Keratinocyte (primary cell): ENCODE measurements around the gene ANXA3.

ENCODE experiments used
- EZH2 ChIP-seq: IDR thresholded peaks from one replicate; pipeline ENCODE4 v1.6.1; 2012; ENCODE audit warnings: inconsistent platforms, mild to moderate bottlenecking, low read length, moderate library complexity
- TF ChIP-seq, protein P1 (sequence below), 3 experiments: IDR thresholded peaks in 1 of 3; conservative IDR thresholded peaks in 1 of 3; optimal IDR thresholded peaks in 1 of 3; 2 replicates in 2 of 3; 3 replicates in 1 of 3; pipeline versions ENCODE3 to v1.5.1; 2011; ENCODE audit warnings: low read length in 3 of 3, mild to moderate bottlenecking in 3 of 3, moderate library complexity in 2 of 3, control low read depth in 1 of 3, inconsistent platforms in 1 of 3; ENCODE audit not compliant: insufficient read depth in 2 of 3; ENCODE audit errors: extremely low read depth in 1 of 3

DNA sequence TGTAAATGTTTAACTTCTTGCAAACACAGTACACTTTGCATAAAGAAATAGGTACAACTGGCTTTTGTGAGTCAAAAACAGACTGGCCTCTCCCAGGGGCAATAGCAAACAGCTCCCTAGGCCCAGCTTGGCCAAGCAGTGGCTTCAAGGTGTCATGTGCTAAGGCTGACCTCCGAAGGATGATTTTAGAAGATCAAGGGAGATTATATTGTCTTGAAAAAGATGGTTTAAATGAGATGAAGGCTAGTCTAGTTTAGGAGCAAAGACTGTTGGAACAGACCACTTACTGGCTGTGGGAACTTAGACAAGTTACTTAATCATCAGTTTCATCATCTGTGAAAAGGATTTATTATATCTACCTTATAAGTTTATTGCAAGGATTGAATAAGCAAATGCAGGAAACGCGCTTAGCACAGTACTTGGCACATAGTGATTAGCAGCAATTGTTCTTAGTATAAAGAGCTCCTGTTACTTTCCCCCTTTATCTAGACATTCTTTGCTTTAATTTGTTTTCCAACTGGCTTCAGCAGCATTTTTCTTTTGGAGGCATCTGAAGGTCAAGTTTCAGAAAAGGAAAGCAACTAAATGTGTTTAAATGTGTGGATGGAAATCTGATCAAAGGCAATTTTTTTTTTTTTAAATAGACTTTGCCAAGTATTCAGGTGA is 17.2 kb downstream of the ANXA3 start:
- TF ChIP-seq, protein P1, sequence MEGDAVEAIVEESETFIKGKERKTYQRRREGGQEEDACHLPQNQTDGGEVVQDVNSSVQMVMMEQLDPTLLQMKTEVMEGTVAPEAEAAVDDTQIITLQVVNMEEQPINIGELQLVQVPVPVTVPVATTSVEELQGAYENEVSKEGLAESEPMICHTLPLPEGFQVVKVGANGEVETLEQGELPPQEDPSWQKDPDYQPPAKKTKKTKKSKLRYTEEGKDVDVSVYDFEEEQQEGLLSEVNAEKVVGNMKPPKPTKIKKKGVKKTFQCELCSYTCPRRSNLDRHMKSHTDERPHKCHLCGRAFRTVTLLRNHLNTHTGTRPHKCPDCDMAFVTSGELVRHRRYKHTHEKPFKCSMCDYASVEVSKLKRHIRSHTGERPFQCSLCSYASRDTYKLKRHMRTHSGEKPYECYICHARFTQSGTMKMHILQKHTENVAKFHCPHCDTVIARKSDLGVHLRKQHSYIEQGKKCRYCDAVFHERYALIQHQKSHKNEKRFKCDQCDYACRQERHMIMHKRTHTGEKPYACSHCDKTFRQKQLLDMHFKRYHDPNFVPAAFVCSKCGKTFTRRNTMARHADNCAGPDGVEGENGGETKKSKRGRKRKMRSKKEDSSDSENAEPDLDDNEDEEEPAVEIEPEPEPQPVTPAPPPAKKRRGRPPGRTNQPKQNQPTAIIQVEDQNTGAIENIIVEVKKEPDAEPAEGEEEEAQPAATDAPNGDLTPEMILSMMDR (optimal IDR thresholded peaks at IDR 0.05 in 1 of 3, IDR thresholded peaks at IDR 0.05 in 1 of 3, conservative IDR thresholded peaks at IDR 0.05 in 1 of 3; ENCODE audit: extremely low read depth in 1 of 3, insufficient read depth in 2 of 3, low read length in 3 of 3) = peak in 1 of 3 experiments; percentile 5
- TF ChIP-seq EZH2 = no peak
